HL-60 (cell line): ENCODE measurements around the gene FASTKD1.

Source experiments
- DNase-seq, 2 experiments: peaks; one replicate each; pipeline ENCODE4 v3.0.0-alpha.2; 2010 to 2020; ENCODE audit warnings: low read depth in 1 of 2, low spot score in 1 of 2
- H3K27ac ChIP-seq: fragments of 250-450 bp; sonication (Bioruptor Pico); replicated peaks from 2 replicates; pipeline ENCODE4 v1.5.1; 2020; ENCODE audit warnings: mild to moderate bottlenecking, moderate library complexity
- H3K27me3 ChIP-seq: fragments of 250-450 bp; sonication (Bioruptor Pico); 2 replicates; pipeline ENCODE4 v1.5.1; 2021; ENCODE audit warnings: mild to moderate bottlenecking, moderate library complexity; ENCODE audit not compliant: insufficient read depth, poor library complexity, severe bottlenecking
- H3K4me3 ChIP-seq: replicated peaks from 2 replicates; pipeline ENCODE4 v1.5.1; 2011; ENCODE audit warnings: mild to moderate bottlenecking, control low read depth, low read length; ENCODE audit not compliant: insufficient read depth
- GABPA ChIP-seq: IDR thresholded peaks from 2 replicates; pipeline ENCODE4 v1.6.1; 2012; ENCODE audit warnings: low read depth
- POLR2AphosphoS5 ChIP-seq: IDR thresholded peaks from 2 replicates; pipeline ENCODE4 v1.6.1; 2012; ENCODE audit warnings: low read depth
- SPI1 ChIP-seq: IDR thresholded peaks from 2 replicates; pipeline ENCODE4 v1.6.1; 2012; ENCODE audit warnings: low read depth, mild to moderate bottlenecking, borderline replicate concordance
- TF ChIP-seq, protein P1 (sequence below): IDR thresholded peaks from 2 replicates; pipeline ENCODE4 v1.6.1; 2012; ENCODE audit warnings: low read depth; ENCODE audit not compliant: insufficient replicate concordance
- TF ChIP-seq, protein P2 (sequence below): IDR thresholded peaks from one replicate; pipeline ENCODE4 v1.5.1; 2011; ENCODE audit warnings: low read length, control low read depth, inconsistent platforms; ENCODE audit not compliant: insufficient read depth

The FASTKD1 gene

DNA sequence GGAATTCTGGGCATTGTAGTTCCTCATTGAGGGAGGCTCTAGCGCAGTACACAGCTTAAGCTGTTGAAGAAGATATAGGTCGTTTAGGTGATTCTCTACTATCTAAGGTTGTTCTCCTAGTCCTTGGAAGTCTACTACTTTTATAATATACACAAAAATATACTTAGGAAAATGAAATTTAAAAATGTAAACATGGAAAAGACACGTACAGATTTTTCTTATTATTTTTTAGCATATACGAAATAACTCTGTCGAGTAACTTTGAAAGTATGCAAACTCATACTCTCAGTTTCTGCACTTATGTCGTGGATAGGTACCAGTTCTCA, 272 bp upstream of the FASTKD1 start:
- Histone ChIP-seq H3K27me3 (no peaks in the 10 kb centered on the region), H3K4me3 (peak overlapping the region; percentile 92; the same call in 1 of the 2 replicates), H3K27ac (no peak overlapping the region)
- no peak for DNase-seq
- TF ChIP-seq, protein P1, sequence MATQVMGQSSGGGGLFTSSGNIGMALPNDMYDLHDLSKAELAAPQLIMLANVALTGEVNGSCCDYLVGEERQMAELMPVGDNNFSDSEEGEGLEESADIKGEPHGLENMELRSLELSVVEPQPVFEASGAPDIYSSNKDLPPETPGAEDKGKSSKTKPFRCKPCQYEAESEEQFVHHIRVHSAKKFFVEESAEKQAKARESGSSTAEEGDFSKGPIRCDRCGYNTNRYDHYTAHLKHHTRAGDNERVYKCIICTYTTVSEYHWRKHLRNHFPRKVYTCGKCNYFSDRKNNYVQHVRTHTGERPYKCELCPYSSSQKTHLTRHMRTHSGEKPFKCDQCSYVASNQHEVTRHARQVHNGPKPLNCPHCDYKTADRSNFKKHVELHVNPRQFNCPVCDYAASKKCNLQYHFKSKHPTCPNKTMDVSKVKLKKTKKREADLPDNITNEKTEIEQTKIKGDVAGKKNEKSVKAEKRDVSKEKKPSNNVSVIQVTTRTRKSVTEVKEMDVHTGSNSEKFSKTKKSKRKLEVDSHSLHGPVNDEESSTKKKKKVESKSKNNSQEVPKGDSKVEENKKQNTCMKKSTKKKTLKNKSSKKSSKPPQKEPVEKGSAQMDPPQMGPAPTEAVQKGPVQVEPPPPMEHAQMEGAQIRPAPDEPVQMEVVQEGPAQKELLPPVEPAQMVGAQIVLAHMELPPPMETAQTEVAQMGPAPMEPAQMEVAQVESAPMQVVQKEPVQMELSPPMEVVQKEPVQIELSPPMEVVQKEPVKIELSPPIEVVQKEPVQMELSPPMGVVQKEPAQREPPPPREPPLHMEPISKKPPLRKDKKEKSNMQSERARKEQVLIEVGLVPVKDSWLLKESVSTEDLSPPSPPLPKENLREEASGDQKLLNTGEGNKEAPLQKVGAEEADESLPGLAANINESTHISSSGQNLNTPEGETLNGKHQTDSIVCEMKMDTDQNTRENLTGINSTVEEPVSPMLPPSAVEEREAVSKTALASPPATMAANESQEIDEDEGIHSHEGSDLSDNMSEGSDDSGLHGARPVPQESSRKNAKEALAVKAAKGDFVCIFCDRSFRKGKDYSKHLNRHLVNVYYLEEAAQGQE, result no peak
- TF ChIP-seq SPI1, result no peak
- TF ChIP-seq, protein P2, sequence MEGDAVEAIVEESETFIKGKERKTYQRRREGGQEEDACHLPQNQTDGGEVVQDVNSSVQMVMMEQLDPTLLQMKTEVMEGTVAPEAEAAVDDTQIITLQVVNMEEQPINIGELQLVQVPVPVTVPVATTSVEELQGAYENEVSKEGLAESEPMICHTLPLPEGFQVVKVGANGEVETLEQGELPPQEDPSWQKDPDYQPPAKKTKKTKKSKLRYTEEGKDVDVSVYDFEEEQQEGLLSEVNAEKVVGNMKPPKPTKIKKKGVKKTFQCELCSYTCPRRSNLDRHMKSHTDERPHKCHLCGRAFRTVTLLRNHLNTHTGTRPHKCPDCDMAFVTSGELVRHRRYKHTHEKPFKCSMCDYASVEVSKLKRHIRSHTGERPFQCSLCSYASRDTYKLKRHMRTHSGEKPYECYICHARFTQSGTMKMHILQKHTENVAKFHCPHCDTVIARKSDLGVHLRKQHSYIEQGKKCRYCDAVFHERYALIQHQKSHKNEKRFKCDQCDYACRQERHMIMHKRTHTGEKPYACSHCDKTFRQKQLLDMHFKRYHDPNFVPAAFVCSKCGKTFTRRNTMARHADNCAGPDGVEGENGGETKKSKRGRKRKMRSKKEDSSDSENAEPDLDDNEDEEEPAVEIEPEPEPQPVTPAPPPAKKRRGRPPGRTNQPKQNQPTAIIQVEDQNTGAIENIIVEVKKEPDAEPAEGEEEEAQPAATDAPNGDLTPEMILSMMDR, result no peak

DNA sequence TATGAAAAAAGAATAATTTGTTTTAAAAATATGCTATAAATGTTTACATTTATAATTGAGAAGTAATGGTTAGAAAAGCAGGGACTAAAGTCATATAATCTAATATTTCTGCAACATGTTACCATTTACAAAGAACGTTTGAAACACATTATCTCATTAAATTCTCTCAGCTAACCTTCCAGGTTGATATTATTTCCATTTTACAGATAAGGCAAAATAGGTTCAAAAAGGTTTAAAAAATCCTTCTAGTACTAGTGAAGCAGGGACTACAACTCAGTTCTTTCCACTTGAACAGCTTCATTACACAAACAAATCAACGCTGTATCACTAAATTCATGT, 875 bp downstream of the FASTKD1 start:
- H3K4me3 ChIP-seq, result peak overlapping the region; percentile 92
- no peak for DNase-seq
- peak overlapping the region; percentile 72 for H3K27ac ChIP-seq
- TF ChIP-seq GABPA (no peak), SPI1 (no peak), POLR2AphosphoS5 (no peak)
- TF ChIP-seq, protein P2, result no peak
- TF ChIP-seq, protein P1, result no peak
- no peaks in the 10 kb centered on the region for H3K27me3 ChIP-seq

DNA sequence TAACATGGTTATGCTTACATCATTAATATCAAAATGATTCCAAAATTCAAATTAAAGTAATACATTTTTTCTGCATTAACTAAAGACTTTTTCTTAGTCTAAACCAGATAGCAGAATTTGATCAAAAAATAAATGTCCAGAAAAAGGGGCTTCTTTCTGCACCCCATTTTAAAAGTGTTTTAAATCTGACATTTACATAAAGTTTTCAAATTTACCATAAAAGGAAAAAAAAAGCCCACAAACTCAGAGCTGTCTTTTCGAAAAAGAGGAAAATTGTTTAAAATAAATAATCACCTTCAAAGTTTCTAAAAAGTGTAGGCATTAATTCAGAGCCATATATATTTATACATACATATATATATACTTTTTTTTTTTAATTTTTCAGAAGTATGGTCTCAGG, 1.5 kb downstream of the FASTKD1 start:
- no peak for TF ChIP-seq SPI1
- TF ChIP-seq, protein P1, result no peak
- TF ChIP-seq, protein P2, result no peak
- TF ChIP-seq GABPA, result no peak
- no peak for TF ChIP-seq POLR2AphosphoS5
- H3K27ac ChIP-seq, result no peak overlapping the region
- no peak for DNase-seq
- H3K27me3 ChIP-seq, result no peaks in the 10 kb centered on the region
- H3K4me3 ChIP-seq, result peak overlapping the region; percentile 92
